ENCODE data around the gene CCDC9. TPM values are rescaled to one million over a fixed set of nuclear protein-coding genes. Genes with fewer than 3 reads are reported as not detected.

CCDC9 gene
- total and polyA plus RNA-seq, 2 of the 13 experiments (the other 11 are each of a cell fraction or from before 2014, with no cell fraction given): 2.9 to 6.3 TPM

- H3K4me3 ChIP-seq (replicated peaks in 1 of 3; ENCODE audit: insufficient read depth in 1 of 3, low read depth in 2 of 3, low read length in 3 of 3): no peak overlapping the region; a peak in 1 of 6 replicates
- H3K27me3 ChIP-seq (ENCODE audit: control insufficient read depth in 1 of 2, insufficient read depth in 2 of 2, low read length in 2 of 2): no peaks in the 10 kb centered on the region
- no peak overlapping the region for H3K27ac ChIP-seq (ENCODE audit: extremely low read length, insufficient read depth, low read length)
- H3K4me2 ChIP-seq (ENCODE audit: low read depth, low read length): peak overlapping the region; percentile 39
- no peaks in the 10 kb centered on the region for H3K36me3 ChIP-seq (replicated peaks in 1 of 2; ENCODE audit: control insufficient read depth in 1 of 2, insufficient read depth in 2 of 2, low read length in 2 of 2)
- no peak for FAIRE-seq
- POLR2A ChIA-PET: interaction anchor here (0.6 to 3.4 kb wide), 4 partner anchors 9 to 262 kb away, joined by 3 to 17 read pairs (median 3); partner anchors contain the start of gene CCDC9
- no peaks in the 10 kb centered on the region for H4K20me1 ChIP-seq (ENCODE audit: insufficient read depth, low read length)
- ATAC-seq: no peak
- peak; percentile 56 for DNase-seq (ENCODE audit: low spot score)
- in situ Hi-C loops (cut with HindIII; ENCODE audit: extremely low pct_ligation_motif_present, low pct_unique_long_range_greater_than_20kb): loop anchor here (5.0 kb wide), 1 partner anchor 100 kb away; no protein-coding TSS in a partner anchor
- intact Hi-C loops (cut with micrococcal nuclease; ENCODE audit: unreplicated experiment): no loop called here
- no peak overlapping the region for H3K9ac ChIP-seq (ENCODE audit: insufficient read depth, low read depth, low read length)
- no peaks in the 10 kb centered on the region for H3K9me3 ChIP-seq (ENCODE audit: low read length)
- H3K4me1 ChIP-seq (ENCODE audit: insufficient read depth, low read length): peaks cover 53% of the 10 kb centered on the region
- BruUV-seq (replicated peaks): no TSS peak
- H2AFZ ChIP-seq (ENCODE audit: low read length): no peak overlapping the region
- CTCF ChIA-PET (ENCODE audit: low intra/inter-chr PET ratio, low total read pairs): interaction anchor here (1.3 to 1.4 kb wide), 2 partner anchors 37 to 98 kb away, joined by 4 to 7 read pairs; no protein-coding TSS in a partner anchor
- H3K79me2 ChIP-seq (ENCODE audit: insufficient read depth, low read length): no peaks in the 10 kb centered on the region
- WGBS (ENCODE audit: low lambda C conversion rate): 27% methylated on average over 25 of the region's 25 CpGs
- TF ChIP-seq, protein P1, sequence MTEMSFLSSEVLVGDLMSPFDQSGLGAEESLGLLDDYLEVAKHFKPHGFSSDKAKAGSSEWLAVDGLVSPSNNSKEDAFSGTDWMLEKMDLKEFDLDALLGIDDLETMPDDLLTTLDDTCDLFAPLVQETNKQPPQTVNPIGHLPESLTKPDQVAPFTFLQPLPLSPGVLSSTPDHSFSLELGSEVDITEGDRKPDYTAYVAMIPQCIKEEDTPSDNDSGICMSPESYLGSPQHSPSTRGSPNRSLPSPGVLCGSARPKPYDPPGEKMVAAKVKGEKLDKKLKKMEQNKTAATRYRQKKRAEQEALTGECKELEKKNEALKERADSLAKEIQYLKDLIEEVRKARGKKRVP (CRISPR knock-in tag; IDR thresholded peaks at IDR 0.05): no peak
- TF ChIP-seq ZMYM3 (CRISPR knock-in tag; IDR thresholded peaks at IDR 0.05): peak; percentile 99
- TF ChIP-seq NONO (IDR thresholded peaks at IDR 0.05): no peak
- TF ChIP-seq NONO (CRISPR knock-in tag; conservative IDR thresholded peaks at IDR 0.05): no peak
- TF ChIP-seq FOXK1 (CRISPR knock-in tag; IDR thresholded peaks at IDR 0.05; ENCODE audit: borderline replicate concordance, low read depth): no peak
- TF ChIP-seq, protein P2, sequence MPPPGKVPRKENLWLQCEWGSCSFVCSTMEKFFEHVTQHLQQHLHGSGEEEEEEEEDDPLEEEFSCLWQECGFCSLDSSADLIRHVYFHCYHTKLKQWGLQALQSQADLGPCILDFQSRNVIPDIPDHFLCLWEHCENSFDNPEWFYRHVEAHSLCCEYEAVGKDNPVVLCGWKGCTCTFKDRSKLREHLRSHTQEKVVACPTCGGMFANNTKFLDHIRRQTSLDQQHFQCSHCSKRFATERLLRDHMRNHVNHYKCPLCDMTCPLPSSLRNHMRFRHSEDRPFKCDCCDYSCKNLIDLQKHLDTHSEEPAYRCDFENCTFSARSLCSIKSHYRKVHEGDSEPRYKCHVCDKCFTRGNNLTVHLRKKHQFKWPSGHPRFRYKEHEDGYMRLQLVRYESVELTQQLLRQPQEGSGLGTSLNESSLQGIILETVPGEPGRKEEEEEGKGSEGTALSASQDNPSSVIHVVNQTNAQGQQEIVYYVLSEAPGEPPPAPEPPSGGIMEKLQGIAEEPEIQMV (CRISPR knock-in tag; IDR thresholded peaks at IDR 0.05; ENCODE audit: low read depth): no peak
- 0 out of 2 replicates have a peak, but pooled peaks have one; percentile 23 for TF ChIP-seq ZNF598 (CRISPR knock-in tag; IDR thresholded peaks at IDR 0.05; ENCODE audit: borderline replicate concordance)
- TF ChIP-seq SMC3 (IDR thresholded peaks at IDR 0.05; ENCODE audit: low read length): peak; percentile 59; the same call in 1 of the 2 replicates
- TF ChIP-seq, protein P3, sequence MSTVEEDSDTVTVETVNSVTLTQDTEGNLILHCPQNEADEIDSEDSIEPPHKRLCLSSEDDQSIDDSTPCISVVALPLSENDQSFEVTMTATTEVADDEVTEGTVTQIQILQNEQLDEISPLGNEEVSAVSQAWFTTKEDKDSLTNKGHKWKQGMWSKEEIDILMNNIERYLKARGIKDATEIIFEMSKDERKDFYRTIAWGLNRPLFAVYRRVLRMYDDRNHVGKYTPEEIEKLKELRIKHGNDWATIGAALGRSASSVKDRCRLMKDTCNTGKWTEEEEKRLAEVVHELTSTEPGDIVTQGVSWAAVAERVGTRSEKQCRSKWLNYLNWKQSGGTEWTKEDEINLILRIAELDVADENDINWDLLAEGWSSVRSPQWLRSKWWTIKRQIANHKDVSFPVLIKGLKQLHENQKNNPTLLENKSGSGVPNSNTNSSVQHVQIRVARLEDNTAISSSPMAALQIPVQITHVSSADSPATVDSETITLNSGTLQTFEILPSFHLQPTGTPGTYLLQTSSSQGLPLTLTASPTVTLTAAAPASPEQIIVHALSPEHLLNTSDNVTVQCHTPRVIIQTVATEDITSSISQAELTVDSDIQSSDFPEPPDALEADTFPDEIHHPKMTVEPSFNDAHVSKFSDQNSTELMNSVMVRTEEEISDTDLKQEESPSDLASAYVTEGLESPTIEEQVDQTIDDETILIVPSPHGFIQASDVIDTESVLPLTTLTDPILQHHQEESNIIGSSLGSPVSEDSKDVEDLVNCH (CRISPR knock-in tag; IDR thresholded peaks at IDR 0.05): no peak
- TF ChIP-seq ZMYM2 (CRISPR knock-in tag; IDR thresholded peaks at IDR 0.05): 0 out of 2 replicates have a peak, but pooled peaks have one; percentile 52
- no peak for TF ChIP-seq REL (CRISPR knock-in tag; conservative IDR thresholded peaks at IDR 0.05)
- TF ChIP-seq, protein P4, sequence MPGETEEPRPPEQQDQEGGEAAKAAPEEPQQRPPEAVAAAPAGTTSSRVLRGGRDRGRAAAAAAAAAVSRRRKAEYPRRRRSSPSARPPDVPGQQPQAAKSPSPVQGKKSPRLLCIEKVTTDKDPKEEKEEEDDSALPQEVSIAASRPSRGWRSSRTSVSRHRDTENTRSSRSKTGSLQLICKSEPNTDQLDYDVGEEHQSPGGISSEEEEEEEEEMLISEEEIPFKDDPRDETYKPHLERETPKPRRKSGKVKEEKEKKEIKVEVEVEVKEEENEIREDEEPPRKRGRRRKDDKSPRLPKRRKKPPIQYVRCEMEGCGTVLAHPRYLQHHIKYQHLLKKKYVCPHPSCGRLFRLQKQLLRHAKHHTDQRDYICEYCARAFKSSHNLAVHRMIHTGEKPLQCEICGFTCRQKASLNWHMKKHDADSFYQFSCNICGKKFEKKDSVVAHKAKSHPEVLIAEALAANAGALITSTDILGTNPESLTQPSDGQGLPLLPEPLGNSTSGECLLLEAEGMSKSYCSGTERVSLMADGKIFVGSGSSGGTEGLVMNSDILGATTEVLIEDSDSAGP (CRISPR knock-in tag; IDR thresholded peaks at IDR 0.05; ENCODE audit: borderline replicate concordance): no peak
- TF ChIP-seq, protein P5, sequence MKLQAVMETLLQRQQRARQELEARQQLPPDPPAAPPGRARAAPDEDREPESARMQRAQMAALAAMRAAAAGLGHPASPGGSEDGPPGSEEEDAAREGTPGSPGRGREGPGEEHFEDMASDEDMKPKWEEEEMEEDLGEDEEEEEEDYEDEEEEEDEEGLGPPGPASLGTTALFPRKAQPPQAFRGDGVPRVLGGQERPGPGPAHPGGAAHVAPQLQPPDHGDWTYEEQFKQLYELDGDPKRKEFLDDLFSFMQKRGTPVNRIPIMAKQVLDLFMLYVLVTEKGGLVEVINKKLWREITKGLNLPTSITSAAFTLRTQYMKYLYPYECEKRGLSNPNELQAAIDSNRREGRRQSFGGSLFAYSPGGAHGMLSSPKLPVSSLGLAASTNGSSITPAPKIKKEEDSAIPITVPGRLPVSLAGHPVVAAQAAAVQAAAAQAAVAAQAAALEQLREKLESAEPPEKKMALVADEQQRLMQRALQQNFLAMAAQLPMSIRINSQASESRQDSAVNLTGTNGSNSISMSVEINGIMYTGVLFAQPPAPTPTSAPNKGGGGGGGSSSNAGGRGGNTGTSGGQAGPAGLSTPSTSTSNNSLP (IDR thresholded peaks at IDR 0.05; ENCODE audit: low read depth, low read length): peak; percentile 38; the same call in 1 of the 2 replicates
These were observed 8.9 kb upstream of the CCDC9 start for GRCh38 chr19:47247308-47247990.
